Choroid plexus epithelial cell (primary cell): ENCODE data around the gene SCML1.
"Not testable (repeated sequence)": the region's sequence is repeated elsewhere in the genome, so short reads cannot be mapped to it uniquely, and the experiment has no call there.

Source experiments
- DNase-seq: peaks from one replicate; pipeline ENCODE4 v3.0.0-alpha.2; 2010; ENCODE audit warnings: low read depth
- H3K4me3 ChIP-seq: 2 replicates; pipeline ENCODE4 v1.5.1; 2011; ENCODE audit warnings: low read depth, mild to moderate bottlenecking, control low read depth, low read length, moderate library complexity
- TF ChIP-seq, protein P1 (sequence below): conservative IDR thresholded peaks from 2 replicates; pipeline ENCODE4 v1.5.1; 2011; ENCODE audit warnings: low read depth, mild to moderate bottlenecking, control low read depth, inconsistent platforms, low read length, moderate library complexity

Gene SCML1

DNA sequence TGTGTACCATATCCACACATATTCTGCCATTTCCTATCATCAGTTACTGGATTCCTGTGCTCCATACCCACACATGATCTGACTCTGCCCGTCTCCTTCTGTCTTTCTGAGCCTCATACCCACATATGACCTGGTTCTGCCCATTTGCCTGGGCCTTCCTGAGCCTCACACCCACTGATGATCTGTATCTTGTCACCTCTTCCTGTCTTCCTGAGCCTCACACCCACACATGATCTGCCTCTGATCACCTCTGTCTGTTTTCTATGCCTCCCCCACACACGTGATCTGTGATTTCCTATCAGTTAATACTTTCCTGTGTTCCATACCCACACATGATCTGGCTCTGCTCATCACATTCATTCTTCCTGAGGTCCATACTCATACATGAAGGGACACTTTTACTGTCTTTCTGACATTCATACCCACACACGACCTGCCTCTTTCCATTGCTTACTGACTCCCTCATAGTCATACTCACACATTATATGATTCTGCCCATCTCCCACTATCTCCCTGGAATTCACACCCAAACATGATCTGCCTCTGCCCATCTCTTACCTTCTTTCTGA, 32.5 kb downstream of the SCML1 start:
- no peak for DNase-seq
- TF ChIP-seq, protein P1, sequence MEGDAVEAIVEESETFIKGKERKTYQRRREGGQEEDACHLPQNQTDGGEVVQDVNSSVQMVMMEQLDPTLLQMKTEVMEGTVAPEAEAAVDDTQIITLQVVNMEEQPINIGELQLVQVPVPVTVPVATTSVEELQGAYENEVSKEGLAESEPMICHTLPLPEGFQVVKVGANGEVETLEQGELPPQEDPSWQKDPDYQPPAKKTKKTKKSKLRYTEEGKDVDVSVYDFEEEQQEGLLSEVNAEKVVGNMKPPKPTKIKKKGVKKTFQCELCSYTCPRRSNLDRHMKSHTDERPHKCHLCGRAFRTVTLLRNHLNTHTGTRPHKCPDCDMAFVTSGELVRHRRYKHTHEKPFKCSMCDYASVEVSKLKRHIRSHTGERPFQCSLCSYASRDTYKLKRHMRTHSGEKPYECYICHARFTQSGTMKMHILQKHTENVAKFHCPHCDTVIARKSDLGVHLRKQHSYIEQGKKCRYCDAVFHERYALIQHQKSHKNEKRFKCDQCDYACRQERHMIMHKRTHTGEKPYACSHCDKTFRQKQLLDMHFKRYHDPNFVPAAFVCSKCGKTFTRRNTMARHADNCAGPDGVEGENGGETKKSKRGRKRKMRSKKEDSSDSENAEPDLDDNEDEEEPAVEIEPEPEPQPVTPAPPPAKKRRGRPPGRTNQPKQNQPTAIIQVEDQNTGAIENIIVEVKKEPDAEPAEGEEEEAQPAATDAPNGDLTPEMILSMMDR: no peak
- H3K4me3 ChIP-seq: no peak overlapping the region

DNA sequence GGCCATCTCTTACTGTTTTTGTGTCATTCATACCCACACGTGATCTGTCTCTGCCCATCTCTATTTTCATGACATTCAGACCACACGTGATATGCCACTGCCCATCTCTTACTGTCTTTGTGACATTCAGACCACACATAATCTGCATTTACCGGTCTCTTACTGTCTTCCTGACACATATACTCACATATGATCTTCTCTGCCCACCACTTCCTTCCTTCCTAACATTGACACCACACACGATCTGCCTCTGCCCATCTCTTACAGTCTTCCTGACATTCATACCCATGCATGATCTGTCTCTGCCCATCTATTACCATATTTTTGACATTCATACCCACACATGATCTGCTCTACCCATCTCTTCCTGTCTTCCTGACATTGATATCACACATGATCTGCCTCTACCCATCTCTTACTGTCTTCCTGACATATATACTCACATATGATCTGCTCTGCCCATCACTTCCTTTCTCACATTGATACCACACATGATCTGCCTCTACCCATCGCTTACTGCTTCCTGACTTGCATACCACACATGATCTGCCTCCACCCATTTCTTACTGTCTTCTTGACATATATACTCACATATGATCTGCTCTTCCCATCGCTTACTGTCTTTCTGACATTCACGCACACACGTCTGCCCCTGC, 36.1 kb downstream of the SCML1 start:
- no peak for DNase-seq
- no peak overlapping the region for H3K4me3 ChIP-seq
- TF ChIP-seq, protein P1: no peak

DNA sequence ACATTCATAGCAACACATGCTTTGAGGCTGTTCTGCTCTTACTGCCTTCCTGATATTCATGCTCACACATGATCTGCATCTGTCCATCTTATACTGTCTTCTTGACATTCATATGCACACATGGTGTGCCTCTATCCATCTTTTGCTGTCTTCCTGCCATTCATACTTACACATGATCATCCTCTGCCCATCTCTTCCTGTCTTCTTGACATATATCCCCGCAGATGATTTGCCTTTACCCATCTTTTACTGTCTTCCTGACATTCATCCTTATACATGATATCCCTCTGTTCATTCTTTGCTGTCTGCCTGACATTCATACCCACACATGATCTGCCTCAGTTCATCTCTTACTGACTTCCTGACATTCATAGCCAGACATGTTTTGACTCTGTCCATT, 36.8 kb downstream of the SCML1 start:
- no peak overlapping the region for H3K4me3 ChIP-seq
- no peak for DNase-seq
- TF ChIP-seq, protein P1: no peak

DNA sequence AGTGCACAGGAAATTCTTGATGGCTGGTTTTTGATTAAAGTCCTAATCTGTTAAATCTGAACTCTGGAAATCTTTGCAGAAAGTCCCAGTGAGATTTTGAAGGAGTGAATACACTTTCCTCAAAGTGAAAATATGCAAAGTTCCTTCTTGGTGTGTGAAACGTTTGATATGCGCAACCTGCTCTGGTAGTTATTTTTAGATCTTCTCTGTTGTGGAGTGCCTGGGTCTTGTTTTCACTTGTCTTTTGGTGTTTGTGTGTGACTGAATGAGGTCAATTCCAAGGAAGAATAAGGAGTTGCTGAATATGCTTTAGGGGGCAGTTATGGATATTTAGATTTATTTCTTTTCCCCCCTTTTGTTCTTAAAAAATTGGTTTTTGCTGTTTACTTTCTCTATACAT, 41.7 kb downstream of the SCML1 start:
- TF ChIP-seq, protein P1: no peak
- no peak for DNase-seq
- H3K4me3 ChIP-seq: no peak overlapping the region

DNA sequence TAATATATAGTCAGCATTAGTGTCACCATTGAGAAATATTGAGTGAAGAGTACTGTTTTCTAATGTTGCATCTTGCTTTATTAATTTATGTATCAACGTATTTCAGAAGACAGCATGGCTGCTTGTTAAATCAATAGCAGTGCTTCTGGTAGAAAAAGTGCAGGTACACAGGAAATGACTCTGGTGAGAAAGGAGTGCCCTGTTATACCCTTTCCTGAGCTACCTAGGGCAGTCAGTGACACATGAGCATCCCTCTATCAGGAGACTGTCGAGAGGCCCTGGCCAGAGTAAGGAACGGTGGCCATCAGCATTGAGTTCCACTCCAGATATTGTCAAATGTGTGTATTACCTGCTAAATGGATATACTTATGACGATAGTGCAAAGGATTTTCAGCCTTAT, 42.1 kb downstream of the SCML1 start:
- no peak overlapping the region for H3K4me3 ChIP-seq
- TF ChIP-seq, protein P1: no peak
- DNase-seq: no peak

DNA sequence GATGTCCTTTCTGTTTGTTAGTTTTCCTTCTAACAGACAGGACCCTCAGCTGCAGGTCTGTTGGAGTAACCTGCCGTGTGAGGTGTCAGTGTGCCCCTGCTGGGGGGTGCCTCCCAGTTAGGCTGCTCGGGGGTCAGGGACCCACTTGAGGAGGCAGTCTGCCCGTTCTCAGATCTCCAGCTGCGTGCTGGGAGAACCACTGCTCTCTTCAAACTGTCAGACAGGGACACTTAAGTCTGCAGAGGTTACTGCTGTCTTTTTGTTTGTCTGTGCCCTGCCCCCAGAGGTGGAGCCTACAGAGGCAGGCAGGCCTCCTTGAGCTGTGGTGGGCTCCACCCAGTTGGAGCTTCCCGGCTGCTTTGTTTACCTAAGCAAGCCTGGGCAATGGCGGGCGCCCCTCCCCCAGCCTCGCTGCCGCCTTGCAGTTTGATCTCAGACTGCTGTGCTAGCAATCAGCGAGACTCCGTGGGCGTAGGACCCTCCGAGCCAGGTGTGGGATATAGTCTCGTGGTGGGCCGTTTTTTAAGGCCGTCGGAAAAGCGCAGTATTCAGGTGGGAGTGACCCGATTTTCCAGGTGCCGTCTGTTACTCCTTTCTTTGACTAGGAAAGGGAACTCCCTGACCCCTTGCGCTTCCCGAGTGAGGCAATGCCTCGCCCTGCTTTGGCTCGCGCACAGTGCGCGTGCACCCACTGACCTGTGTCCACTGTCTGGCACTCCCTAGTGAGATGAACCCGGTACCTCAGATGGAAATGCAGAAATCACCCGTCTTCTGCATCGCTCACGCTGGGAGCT, 49.5 kb downstream of the SCML1 start:
- not testable (repeated sequence) for H3K4me3 ChIP-seq

DNA sequence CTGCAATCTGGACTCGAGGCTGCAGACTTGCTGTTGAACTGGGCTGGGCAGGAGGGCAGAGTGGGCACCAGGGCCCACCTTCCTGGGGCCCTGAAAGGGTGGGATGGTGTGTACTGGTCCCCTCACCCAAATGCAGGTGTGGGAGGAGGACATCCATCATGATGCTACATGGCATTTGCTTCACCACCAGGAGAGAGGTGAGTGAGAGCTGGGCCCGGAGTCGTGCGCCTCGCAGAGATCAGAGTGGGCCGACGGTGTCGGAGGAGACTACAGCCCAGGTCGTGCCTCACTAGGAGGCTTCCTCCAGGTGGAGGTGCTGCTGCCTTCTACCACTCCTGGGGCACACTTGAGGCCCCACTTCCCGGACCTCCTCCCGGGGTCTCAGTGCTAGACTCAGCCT, 50.3 kb downstream of the SCML1 start:
- no peak for DNase-seq
- TF ChIP-seq, protein P1: no peak
- H3K4me3 ChIP-seq: no peak overlapping the region

More for the DNA sequence above, 49.5 kb downstream of the SCML1 start:
- not testable (repeated sequence) for DNase-seq
